ENCODE results near the gene DUSP23. TPM values are rescaled to one million over a fixed set of nuclear protein-coding genes. Genes with fewer than 3 reads are reported as not detected.
A peak's percentile ranks its signal among the peaks of the same experiment; 100 is the strongest.

Gene DUSP23
- 62.4 TPM for total RNA-seq

- ATAC-seq, result peak; percentile 98
Measured at GRCh38 chr1:159780583-159781582, at the start of gene DUSP23. Gene DUSP23 (plus strand): TSS chr1:159780962. CDS start chr1:159781101, 139 bp downstream.

DNA sequence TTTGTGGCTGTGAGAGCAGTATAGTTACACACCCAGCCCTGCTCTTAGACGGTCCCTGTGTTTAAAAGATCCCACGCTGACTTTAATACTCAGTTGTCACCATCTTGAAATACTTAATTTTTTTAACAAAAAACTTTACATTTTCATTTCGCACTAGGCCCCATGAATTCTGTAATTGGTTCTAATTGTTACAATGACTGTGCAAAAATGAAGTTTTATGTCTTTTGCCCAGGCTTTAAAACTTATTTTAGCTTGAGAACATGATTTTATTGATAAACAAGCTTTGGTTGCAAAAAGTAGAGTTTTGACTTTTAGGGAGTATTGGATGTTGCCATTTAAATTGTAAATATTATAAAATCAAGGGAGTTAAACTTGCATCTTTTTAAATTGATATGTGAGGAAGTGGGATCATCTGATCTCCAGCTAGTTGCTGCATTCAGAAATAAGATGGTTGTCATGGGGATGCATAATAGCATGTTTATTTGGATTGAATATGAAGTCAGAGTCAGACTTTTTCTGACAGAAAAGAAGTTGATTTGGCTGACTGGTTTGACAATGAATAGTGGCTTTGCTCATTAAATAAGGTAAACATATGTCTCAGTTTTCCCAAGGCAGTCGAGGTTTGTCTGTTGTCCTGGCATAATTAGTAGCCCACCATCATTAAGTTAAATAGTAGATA is 43.4 kb upstream of the DUSP23 start:
- no peak for ATAC-seq

DNA sequence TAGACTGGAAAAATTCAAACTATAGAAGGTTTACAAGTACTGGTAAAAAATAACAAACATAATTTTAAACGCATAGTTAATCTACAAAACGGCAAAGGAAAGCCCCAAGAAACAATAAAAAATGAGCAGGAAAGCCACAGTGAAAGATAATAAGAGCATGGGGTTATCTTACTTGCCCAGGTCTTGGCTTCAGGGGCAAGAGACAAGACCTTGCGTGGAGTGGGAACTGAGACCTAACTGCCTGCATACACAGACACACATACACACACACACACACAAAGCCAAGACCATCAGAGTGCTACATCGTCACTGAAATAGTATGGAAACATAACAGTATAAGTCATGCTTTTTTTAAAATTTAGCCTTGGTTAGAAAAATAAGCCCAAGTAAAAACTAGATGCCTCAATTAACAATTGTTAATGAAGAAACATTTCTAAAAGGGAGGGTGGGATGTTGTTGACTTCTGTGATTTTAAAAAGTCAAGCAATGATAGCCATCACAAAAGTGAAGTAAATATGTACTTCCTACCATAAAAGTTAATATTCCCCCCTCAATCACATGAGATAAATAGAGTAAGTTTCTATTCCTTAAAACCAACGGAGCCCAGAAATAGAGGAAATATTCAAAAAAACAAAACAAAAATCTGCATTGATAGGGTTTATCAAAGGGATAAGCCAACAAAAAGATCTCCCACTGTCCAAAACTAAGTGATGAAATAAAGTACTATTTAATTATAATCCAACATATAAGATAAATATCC is 36.9 kb upstream of the DUSP23 start:
- no peak for ATAC-seq

DNA sequence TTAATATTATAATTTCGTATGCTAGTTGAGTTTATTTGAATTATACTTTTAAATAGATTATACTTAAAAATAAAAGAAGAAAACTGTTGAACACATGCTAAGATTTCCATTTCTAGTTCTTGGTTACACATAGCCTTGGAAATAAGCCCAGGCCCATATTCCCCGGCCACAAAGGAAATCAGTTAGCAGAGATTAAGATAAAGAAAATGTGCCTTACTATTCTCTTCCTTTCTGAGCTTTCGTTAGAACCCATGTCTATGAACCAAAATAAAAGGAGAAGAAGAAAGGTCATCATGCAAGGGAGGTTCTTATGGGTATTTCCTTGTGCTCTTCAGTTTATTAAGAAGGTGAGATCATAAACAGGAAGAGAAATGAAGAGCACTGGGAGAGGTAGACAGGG is 34.1 kb upstream of the DUSP23 start:
- ATAC-seq, result no peak

DNA sequence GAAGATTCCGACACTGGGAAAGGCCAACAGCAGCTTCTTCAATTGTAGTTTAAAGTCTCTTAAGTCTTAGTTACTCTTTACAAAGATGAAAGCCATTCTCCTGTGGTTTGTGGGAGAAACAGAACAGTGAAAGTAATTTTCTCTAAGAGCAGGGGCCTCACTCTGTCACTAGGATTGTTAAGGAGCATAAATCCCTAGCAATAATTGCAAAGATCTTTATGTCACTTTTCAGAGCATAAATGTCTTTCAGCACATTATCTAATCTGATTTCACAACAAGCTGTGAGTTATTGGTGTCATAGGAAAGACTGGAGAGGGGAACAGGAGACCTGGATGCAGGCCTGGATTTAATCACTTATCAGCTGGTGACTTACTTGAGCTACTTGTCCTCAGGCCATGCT is 32.4 kb upstream of the DUSP23 start:
- no peak for ATAC-seq

DNA sequence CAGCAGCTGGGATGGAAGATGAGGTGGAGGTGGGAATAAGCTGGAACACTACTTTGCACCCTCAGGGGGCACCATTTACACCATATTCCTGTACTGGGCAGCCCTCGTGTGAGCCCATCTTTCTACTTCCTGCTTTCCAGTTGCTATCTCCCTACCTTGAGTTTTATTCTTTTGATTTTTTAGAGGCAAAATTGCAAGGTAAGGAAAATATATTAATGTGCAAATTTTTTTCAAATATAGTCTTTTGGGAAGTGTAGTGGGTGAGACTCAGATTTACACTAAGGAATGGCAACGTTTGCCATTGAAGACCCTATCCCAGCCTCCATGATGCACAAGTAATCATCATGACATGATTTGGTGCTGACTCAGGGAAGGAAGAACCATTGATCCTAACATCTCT is 31.1 kb upstream of the DUSP23 start:
- ATAC-seq, result no peak

GRCh38 chr1:159750621-159751020 is 30.1 kb upstream of the DUSP23 start:
- no peak for ATAC-seq

DNA sequence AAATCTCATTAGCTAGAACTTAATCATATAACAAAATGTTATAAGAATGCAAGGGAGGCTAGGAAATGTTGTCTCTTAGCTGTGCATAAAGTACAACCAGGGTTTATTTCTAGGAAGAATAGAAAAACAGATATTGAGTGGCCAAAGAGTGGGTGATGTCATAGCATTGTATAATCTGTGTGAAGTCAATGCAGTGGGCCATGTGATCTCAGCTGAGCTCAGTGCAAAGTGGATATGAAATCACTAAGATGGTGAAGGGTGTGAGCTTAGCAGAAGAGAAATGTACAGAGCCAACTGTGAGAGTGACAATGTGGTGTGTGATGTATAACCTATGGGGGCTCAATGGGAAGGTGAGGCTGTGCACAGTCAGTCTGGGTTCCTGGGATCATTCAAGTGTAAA is 29.7 kb upstream of the DUSP23 start:
- ATAC-seq, result no peak

GRCh38 chr1:159752135-159752580 is 28.6 kb upstream of the DUSP23 start:
- peak; percentile 81 for ATAC-seq

DNA sequence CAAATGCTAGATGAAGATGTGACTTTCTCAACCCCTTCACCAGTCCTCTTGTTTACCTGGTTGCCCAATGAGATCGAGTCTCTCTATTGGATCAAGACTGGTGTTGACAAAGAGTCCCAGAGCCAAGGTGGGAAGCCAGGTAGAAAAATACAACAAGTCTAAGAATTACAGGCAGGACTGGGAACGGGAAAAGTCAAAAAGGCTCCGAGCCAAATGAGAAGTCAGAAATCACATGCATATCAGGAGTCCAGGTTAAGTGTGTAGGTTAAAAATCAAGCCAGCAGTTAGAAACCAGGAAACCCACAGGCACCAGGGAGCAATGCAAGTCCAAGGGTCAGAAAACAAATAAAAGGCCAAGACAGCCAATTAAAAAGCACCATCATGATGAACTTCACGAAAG is 27.4 kb upstream of the DUSP23 start:
- ATAC-seq, result no peak

GRCh38 chr1:159755451-159756007 is 25.2 kb upstream of the DUSP23 start:
- no peak for ATAC-seq

- ATAC-seq, result no peak
Measured at GRCh38 chr1:159756397-159756796, 24.4 kb upstream of the DUSP23 start.

- ATAC-seq, result no peak
Measured at GRCh38 chr1:159763686-159764085, 17.1 kb upstream of the DUSP23 start.

DNA sequence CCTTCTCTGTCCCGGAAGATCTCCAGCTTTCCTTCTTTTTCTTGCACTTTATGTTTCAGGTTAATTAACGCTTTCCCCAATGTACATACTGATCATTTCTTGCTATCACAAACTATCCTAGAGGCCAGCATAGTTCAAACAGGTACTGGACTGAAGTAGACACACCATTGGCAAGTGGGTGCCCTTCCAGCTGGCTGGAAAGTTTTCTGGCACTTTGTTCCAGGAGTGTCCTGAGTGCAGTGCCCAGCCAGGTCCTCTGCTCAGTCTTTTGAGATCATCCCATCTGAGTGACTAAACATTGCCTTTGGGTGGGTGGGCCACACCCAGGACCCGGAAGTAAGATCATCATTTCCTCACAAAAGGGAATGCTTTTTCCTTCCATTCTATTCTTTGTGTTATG is 15.0 kb upstream of the DUSP23 start:
- ATAC-seq, result no peak

GRCh38 chr1:159771127-159771895 is 9.5 kb upstream of the DUSP23 start:
- no peak for ATAC-seq

GRCh38 chr1:159774465-159774864 is 6.3 kb upstream of the DUSP23 start:
- ATAC-seq, result no peak

DNA sequence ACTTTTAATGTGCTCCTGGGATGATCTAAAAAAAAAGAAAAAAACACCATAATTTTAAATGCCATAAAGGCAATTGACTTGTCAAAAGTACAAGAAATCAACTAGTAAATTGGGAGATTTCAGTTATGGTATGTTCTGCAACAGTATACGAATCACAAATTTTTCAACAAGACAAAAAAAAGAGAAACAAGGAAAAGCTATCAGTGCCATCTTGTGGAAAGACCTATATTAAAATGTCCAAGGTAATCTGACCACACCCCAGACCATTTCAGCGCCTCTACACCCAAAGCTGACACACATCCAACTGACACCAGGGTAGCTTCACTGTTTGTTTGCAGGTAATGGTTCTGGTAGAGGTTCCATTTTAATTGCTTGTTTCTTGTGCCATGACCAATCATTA is 5.0 kb upstream of the DUSP23 start:
- ATAC-seq, result no peak

GRCh38 chr1:159778266-159778665 is 2.5 kb upstream of the DUSP23 start:
- ATAC-seq, result no peak

- ATAC-seq, result peak; percentile 50
Measured at GRCh38 chr1:159779403-159779851, 1.3 kb upstream of the DUSP23 start.

GRCh38 chr1:159781992-159782391 is 1.2 kb downstream of the DUSP23 start:
- ATAC-seq, result no peak

GRCh38 chr1:159783724-159784123 is 3.0 kb downstream of the DUSP23 start:
- ATAC-seq, result no peak

DNA sequence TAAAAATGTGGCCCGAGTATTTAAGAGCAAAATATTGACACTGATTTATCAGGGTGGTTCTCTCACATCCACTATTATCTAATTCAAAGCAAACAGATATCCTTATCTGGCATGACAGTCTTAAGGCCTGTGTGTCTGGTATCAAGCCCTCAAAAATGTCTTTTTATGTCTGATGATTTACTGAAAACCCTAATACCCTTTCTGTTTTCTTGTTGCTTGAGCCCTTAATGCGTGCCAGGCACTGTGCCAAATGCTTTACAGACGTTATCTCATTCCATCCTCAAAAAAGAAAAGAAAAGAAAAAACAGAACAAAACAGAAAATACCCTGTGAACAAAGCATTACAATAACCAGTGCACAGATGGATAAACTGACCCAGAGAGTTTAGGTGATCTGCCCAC is 5.7 kb downstream of the DUSP23 start:
- ATAC-seq, result no peak

All from esophagus mucosa (tissue), 1 donor.